Measurements from ENCODE around the gene STK38. TPM values are rescaled to one million over a fixed set of nuclear protein-coding genes. Genes with fewer than 3 reads are reported as not detected.

The STK38 gene
- total and polyA plus RNA-seq, 9 of the 15 experiments (the other 6 are each of a cell fraction or from before 2014, with no cell fraction given), result 5.7 to 28.7 (median 19.5) TPM

- FAIRE-seq, result no peak
- Histone ChIP-seq H3K27me3 (ENCODE audit: control insufficient read depth in 2 of 2, insufficient read depth in 2 of 2, low read length in 2 of 2) (no peaks in the 10 kb centered on the region), H2AFZ (ENCODE audit: low read depth, low read length) (no peak overlapping the region), H3K4me2 (ENCODE audit: insufficient read depth, low read length) (no peak overlapping the region), H3K4me3 (no peak overlapping the region), H3K9ac (ENCODE audit: insufficient read depth in 1 of 2, low read depth in 2 of 2, low read length in 2 of 2) (no peak overlapping the region), H3K36me3 (ENCODE audit: control insufficient read depth, insufficient read depth, low read length) (peaks cover 15% of the 10 kb centered on the region; the same call in 2 of the 3 replicates), H3K79me2 (ENCODE audit: control insufficient read depth, insufficient read depth, low read length) (peaks cover 93% of the 10 kb centered on the region), H3K4me1 (replicated peaks in 1 of 2; ENCODE audit: control insufficient read depth in 2 of 2, insufficient read depth in 2 of 2, low read length in 2 of 2) (no peaks in the 10 kb centered on the region; a peak in 3 of 5 replicates), H3K9me3 (replicated peaks; ENCODE audit: control insufficient read depth, insufficient read depth, low read depth, low read length) (no peaks in the 10 kb centered on the region; the same call in 1 of the 2 replicates), H3K9me1 (ENCODE audit: control insufficient read depth, insufficient read depth, low read length) (no peaks in the 10 kb centered on the region), H3K27ac (ENCODE audit: extremely low read depth, low read depth, low read length) (no peak overlapping the region), H4K20me1 (replicated peaks; ENCODE audit: control insufficient read depth, insufficient read depth, low read length) (no peaks in the 10 kb centered on the region; the same call in 1 of the 2 replicates)
- 73% methylated on average over 1 of the region's 1 CpG for WGBS (ENCODE audit: insufficient coverage, low coverage, missing lambda C conversion rate)
- TF ChIP-seq CTCF (IDR thresholded peaks at IDR 0.05 in 2 of 3, conservative IDR thresholded peaks at IDR 0.05 in 1 of 3; ENCODE audit: insufficient read depth in 2 of 3, low read depth in 1 of 3, low read length in 3 of 3) (no peak), POLR2G (IDR thresholded peaks at IDR 0.05; ENCODE audit: low read depth, low read length) (0 out of 2 replicates have a peak, but pooled peaks have one; percentile 12), ZNF584 (CRISPR knock-in tag; IDR thresholded peaks at IDR 0.05; ENCODE audit: low read depth) (no peak), KDM1A (IDR thresholded peaks at IDR 0.05) (peak in 1 of 2 experiments; percentile 25; a peak in 1 of 4 replicates), NR4A1 (CRISPR knock-in tag; IDR thresholded peaks at IDR 0.05) (no peak), NR4A1 (tag; IDR thresholded peaks at IDR 0.05) (no peak), PRPF4 (IDR thresholded peaks at IDR 0.05; ENCODE audit: insufficient read depth, low read depth, low read length, poor library complexity, severe bottlenecking) (no peak), POLR2H (tag; IDR thresholded peaks at IDR 0.05; ENCODE audit: low read depth) (no peak), TAL1 (IDR thresholded peaks at IDR 0.05) (no peak), ZNF75A (CRISPR knock-in tag; IDR thresholded peaks at IDR 0.05) (no peak), SPI1 (IDR thresholded peaks at IDR 0.05; ENCODE audit: borderline replicate concordance, low read depth, low read length) (no peak), ZNF212 (CRISPR knock-in tag; IDR thresholded peaks at IDR 0.05) (no peak), RBM22 (IDR thresholded peaks at IDR 0.05; ENCODE audit: low read depth, low read length, poor library complexity, severe bottlenecking) (no peak), MIER1 (IDR thresholded peaks at IDR 0.05; ENCODE audit: low read depth) (no peak)
- ChIA-PET CTCF (ENCODE audit: low intra/inter-chr PET ratio) (no interaction called here), POLR2A (interaction anchor here (0.6 to 1.0 kb wide), 3 partner anchors 8 to 145 kb away, joined by 3 to 4 read pairs (median 3); no protein-coding TSS in a partner anchor)
- peak in 1 of 4 experiments; percentile 31 for DNase-seq (ENCODE audit: extremely low read depth in 1 of 4, low spot score in 3 of 4)
- peak; percentile 54 for ATAC-seq
- intact Hi-C loops (cut with micrococcal nuclease), result no loop called here
- in situ Hi-C loops (cut with MboI), result no loop called here
- no TSS peak for BruUV-seq (replicated peaks)
Observed at GRCh38 chr6:36464233-36464632, 83.0 kb downstream of the STK38 start.

All from K562 (cell line).